Kidney (tissue), 14 donors: ENCODE data around the gene SH3GL2. TPM values are rescaled to one million over a fixed set of nuclear protein-coding genes. Genes with fewer than 3 reads are reported as not detected.

Source experiments
- DNase-seq, 5 donors: peaks; one replicate each; pipeline ENCODE4 v3.0.0-alpha.2; 2013 to 2020
- FAIRE-seq: peaks from 2 replicates; lab custom pipeline; 2012; peaks lifted over from hg19 to GRCh38; lab: Jason Lieb, UNC
- H3K27ac ChIP-seq, 2 donors: one replicate each; pipeline ENCODE4 v1.7.0; 2013; ENCODE audit warnings: low read depth in 2 of 2, low read length in 2 of 2, inconsistent platforms in 1 of 2
- H3K27me3 ChIP-seq: one replicate; pipeline ENCODE4 v1.7.1; 2013; ENCODE audit warnings: low read length, inconsistent platforms; ENCODE audit not compliant: control insufficient read depth, insufficient read depth
- H3K36me3 ChIP-seq, 3 donors: one replicate each; pipeline versions ENCODE4 v1.7.0 to v1.7.1; 2013; ENCODE audit warnings: low read length in 3 of 3, control low read depth in 1 of 3, inconsistent platforms in 1 of 3; ENCODE audit not compliant: insufficient read depth in 3 of 3, control insufficient read depth in 2 of 3
- H3K4me1 ChIP-seq, 3 donors: one replicate each; pipeline versions ENCODE4 v1.7.0 to v1.7.1; 2013; ENCODE audit warnings: low read length in 3 of 3, inconsistent platforms in 1 of 3, low read depth in 1 of 3; ENCODE audit not compliant: control insufficient read depth in 2 of 3, insufficient read depth in 2 of 3
- H3K4me3 ChIP-seq, 3 donors: one replicate each; pipeline versions ENCODE4 v1.7.0 to v1.8.1; 2013; ENCODE audit warnings: low read length in 3 of 3, control low read depth in 1 of 3, inconsistent platforms in 1 of 3
- H3K9ac ChIP-seq, 3 donors: one replicate each; pipeline versions ENCODE4 v1.7.0 to v1.7.1; 2013; ENCODE audit warnings: low read length in 3 of 3, control low read depth in 1 of 3, inconsistent platforms in 1 of 3
- H3K9me3 ChIP-seq, 3 donors: one replicate each; pipeline versions ENCODE4 v1.7.0 to v1.7.1; 2013; ENCODE audit warnings: low read length in 3 of 3, control low read depth in 1 of 3, inconsistent platforms in 1 of 3; ENCODE audit not compliant: control insufficient read depth in 2 of 3, insufficient read depth in 1 of 3
- CTCF ChIP-seq: IDR thresholded peaks from 3 replicates; pipeline ENCODE4 v1.5.1; 2012; ENCODE audit warnings: mild to moderate bottlenecking, moderate library complexity, borderline replicate concordance; ENCODE audit not compliant: insufficient read depth; ENCODE audit errors: extremely low read depth
- intact Hi-C: fragments of 100-400 bp; cut with DNase I; formaldehyde crosslinking; loops from one replicate; pipeline ENCODE4 v1.11.1; 2022
- polyA plus RNA-seq: library from polyadenylated mRNA; stranded (reverse); fragments of 350-450 nt; fragmentation: Illumina TruSeq; extraction: RNeasy Lipid Tissue Mini Kit (QIAGEN cat#74804); gene quantifications from one replicate; pipeline ENCODE4 v1.2.3, GENCODE V29; 2014; ENCODE audit warnings: low read depth, low replicate concordance; ENCODE audit not compliant: insufficient read depth
- total RNA-seq: library from RNA; stranded (reverse); fragmentation: NEBNext Ultra II Directional; extraction: Animal tissue kit (Norgen Biotek cat#: 25700); gene quantifications from one replicate; pipeline ENCODE4 v1.2.1, GENCODE V29; 2021
- donor health status: control.
- donor health status: control.
- donor health status: control.
- donor health status: control.
- donor health status: control.
- donor health status: DM: yes; HTN: yes; CAD: no.
- donor health status: Normal renal cell carcinoma (clear cell type).

Gene SH3GL2
- total and polyA plus RNA-seq, 2 donors from 2014 or later, result 3.1 to 20.0 TPM

- no peak for TF ChIP-seq CTCF
- FAIRE-seq (no peak), DNase-seq (no peak)
- Histone ChIP-seq H3K27me3 (no peaks in the 10 kb centered on the region), H3K4me3 (no peak overlapping the region), H3K36me3 (no peaks in the 10 kb centered on the region), H3K4me1 (no peaks in the 10 kb centered on the region), H3K27ac (no peak overlapping the region), H3K9ac (no peak overlapping the region), H3K9me3 (no peaks in the 10 kb centered on the region)
- intact Hi-C loops, result no loop called here
Measured at GRCh38 chr9:17637229-17637628, 58.4 kb downstream of the SH3GL2 start.

GRCh38 chr9:17648516-17648915 is 69.7 kb downstream of the SH3GL2 start:
- FAIRE-seq (no peak), DNase-seq (no peak)
- no peak overlapping the region for H3K9ac ChIP-seq
- intact Hi-C loops, result no loop called here
- H3K9me3 ChIP-seq, result peaks cover 0 to 2% (median 0%) of the 10 kb centered on the region in 3 donors
- no peaks in the 10 kb centered on the region for H3K27me3 ChIP-seq
- no peaks in the 10 kb centered on the region for H3K36me3 ChIP-seq
- H3K27ac ChIP-seq, result no peak overlapping the region
- H3K4me1 ChIP-seq, result no peaks in the 10 kb centered on the region
- H3K4me3 ChIP-seq, result no peak overlapping the region
- TF ChIP-seq CTCF, result no peak

GRCh38 chr9:17651725-17652124 is 72.9 kb downstream of the SH3GL2 start:
- intact Hi-C loops, result no loop called here
- no peaks in the 10 kb centered on the region for H3K27me3 ChIP-seq
- no peak for TF ChIP-seq CTCF
- H3K9ac ChIP-seq, result no peak overlapping the region
- H3K9me3 ChIP-seq, result no peaks in the 10 kb centered on the region
- no peak for FAIRE-seq
- no peaks in the 10 kb centered on the region for H3K36me3 ChIP-seq
- no peak overlapping the region for H3K27ac ChIP-seq
- no peak for DNase-seq
- no peaks in the 10 kb centered on the region for H3K4me1 ChIP-seq
- H3K4me3 ChIP-seq, result no peak overlapping the region

- H3K36me3 ChIP-seq, result no peaks in the 10 kb centered on the region
- intact Hi-C loops, result no loop called here
- no peak overlapping the region for H3K27ac ChIP-seq
- no peak for TF ChIP-seq CTCF
- DNase-seq (no peak), FAIRE-seq (no peak)
- H3K9me3 ChIP-seq, result no peaks in the 10 kb centered on the region
- no peak overlapping the region for H3K4me3 ChIP-seq
- H3K9ac ChIP-seq, result no peak overlapping the region
- no peaks in the 10 kb centered on the region for H3K4me1 ChIP-seq
- H3K27me3 ChIP-seq, result no peaks in the 10 kb centered on the region
Measured at GRCh38 chr9:17653947-17654465, 75.1 kb downstream of the SH3GL2 start.
